Measurements from ENCODE around the gene STARD10. TPM values are rescaled to one million over a fixed set of nuclear protein-coding genes. Genes with fewer than 3 reads are reported as not detected.

Gene STARD10
- total and polyA plus RNA-seq, 2 of the 8 experiments (the other 6 are each of a cell fraction or from before 2014, with no cell fraction given) = 23.7 to 35.7 TPM

GRCh38 chr11:72724851-72725723, 68.8 kb downstream of the STARD10 start:
- ChIA-PET POLR2A (ENCODE audit: partially characterized antibody) (interaction anchor here (0.6 to 1.4 kb wide), 8 partner anchors 9 to 101 kb away, joined by 3 to 4 read pairs (median 3); partner anchors contain the start of gene STARD10), CTCF (ENCODE audit: partially characterized antibody) (interaction anchor here (0.6 to 7.5 kb wide), 55 partner anchors 9 to 1530 kb away, joined by 3 to 105 read pairs (median 5); partner anchors contain the start of genes ATG16L2 and STARD10)
- H3K4ac ChIP-seq (replicated peaks; ENCODE audit: insufficient read length, low read depth, low read length) = no peak overlapping the region
- no peak overlapping the region for H2BK120ac ChIP-seq (replicated peaks; ENCODE audit: low read depth, low read length)
- H3K56ac ChIP-seq (replicated peaks; ENCODE audit: insufficient read length, low read depth, low read length) = no peak overlapping the region
- H3K4me1 ChIP-seq (replicated peaks in 1 of 4; ENCODE audit: control insufficient read depth in 3 of 4, insufficient read depth in 4 of 4, low read length in 3 of 4) = peaks cover 0 to 9% (median 5%) of the 10 kb centered on the region in 4 experiments; a peak in 3 of 7 replicates
- H3K27ac ChIP-seq (ENCODE audit: low read depth, low read length) = no peak overlapping the region
- H3K4me3 ChIP-seq (ENCODE audit: extremely low read depth in 1 of 4, insufficient read depth in 2 of 4, low read depth in 3 of 4, low read length in 4 of 4) = no peak overlapping the region
- H4K20me1 ChIP-seq (replicated peaks in 1 of 2; ENCODE audit: control insufficient read depth in 1 of 2, insufficient read depth in 2 of 2, low read length in 2 of 2) = peaks cover 10 to 15% of the 10 kb centered on the region in 2 experiments
- DNase-seq (ENCODE audit: low read depth in 1 of 2, low spot score in 2 of 2) (peak in 1 of 2 experiments; percentile 89), FAIRE-seq (no peak)
- peaks cover 0 to 9% (median 0%) of the 10 kb centered on the region in 4 experiments; a peak in 4 of 8 replicates for H3K36me3 ChIP-seq (ENCODE audit: control insufficient read depth in 2 of 4, insufficient read depth in 4 of 4, low read length in 3 of 4)
- H2BK15ac ChIP-seq (ENCODE audit: low read length) = no peak overlapping the region
- no peak overlapping the region for H3K18ac ChIP-seq (ENCODE audit: extremely low read depth, low read length)
- H3K23ac ChIP-seq (ENCODE audit: insufficient read length) = no peak overlapping the region
- WGBS, 2 experiments (ENCODE audit: extremely low coverage in 1 of 2, insufficient coverage in 1 of 2, insufficient read length in 1 of 2, insufficient replicate concordance in 2 of 2, low coverage in 1 of 2, low lambda C conversion rate in 2 of 2, missing lambda C conversion rate in 1 of 2) = 71% methylated on average over 8 of the region's 9 CpGs; no CpG with 5 or more reads in 1 of the 2 experiments
- no peak overlapping the region for H2BK12ac ChIP-seq (ENCODE audit: low read depth, low read length)
- H3K14ac ChIP-seq (ENCODE audit: insufficient read length) = no peak overlapping the region
- H4K8ac ChIP-seq (ENCODE audit: extremely low read depth, insufficient read depth, low read length) = no peak overlapping the region
- no peak overlapping the region for H2BK20ac ChIP-seq (ENCODE audit: low read length)
- H3K23me2 ChIP-seq (ENCODE audit: low read depth, low read length) = no peaks in the 10 kb centered on the region
- peaks cover 0 to 38% of the 10 kb centered on the region in 2 experiments; a peak in 2 of 4 replicates for H3K79me2 ChIP-seq (ENCODE audit: control insufficient read depth in 1 of 2, insufficient read depth in 2 of 2, low read length in 2 of 2)
- H3K9ac ChIP-seq (replicated peaks in 1 of 4; ENCODE audit: extremely low read depth in 1 of 4, low read depth in 3 of 4, low read length in 3 of 4) = no peak overlapping the region
- H2BK5ac ChIP-seq (ENCODE audit: low read depth, low read length) = no peak overlapping the region
- peaks cover 9% of the 10 kb centered on the region; the same call in 1 of the 2 replicates for H3K79me1 ChIP-seq (ENCODE audit: low read depth, low read length)
- H3K9me3 ChIP-seq (ENCODE audit: insufficient read depth in 2 of 2, low read depth in 1 of 2, low read length in 1 of 2) = no peaks in the 10 kb centered on the region
- H2AK5ac ChIP-seq (ENCODE audit: low read depth, low read length) = no peak overlapping the region
- no peak overlapping the region for H4K91ac ChIP-seq (replicated peaks; ENCODE audit: insufficient read length, low read length)
- no peak overlapping the region for H2AFZ ChIP-seq (ENCODE audit: low read length)
- no peaks in the 10 kb centered on the region for H3K27me3 ChIP-seq (replicated peaks in 1 of 4; ENCODE audit: control insufficient read depth in 3 of 4, extremely low read depth in 1 of 4, insufficient read depth in 3 of 4, low read length in 3 of 4)
- H3K4me2 ChIP-seq (ENCODE audit: insufficient read depth in 1 of 2, low read depth in 2 of 2, low read length in 2 of 2) = no peak overlapping the region
- no peak overlapping the region for H4K5ac ChIP-seq (ENCODE audit: insufficient read length, low read depth, low read length)
- TF ChIP-seq RXRA (IDR thresholded peaks at IDR 0.05; ENCODE audit: insufficient read depth, low read depth, low read length) = no peak
- TF ChIP-seq CTCF (IDR thresholded peaks at IDR 0.05; ENCODE audit: control extremely low read depth in 1 of 3, insufficient read depth in 1 of 3, low read depth in 1 of 3, low read length in 3 of 3) = peak; percentile 66 to 92 (median 87)
- peak; percentile 53; the same call in 1 of the 2 replicates for TF ChIP-seq RFX5 (IDR thresholded peaks at IDR 0.05; ENCODE audit: borderline replicate concordance, low read depth, low read length)
- peak; percentile 80 for TF ChIP-seq JUND (IDR thresholded peaks at IDR 0.05; ENCODE audit: low read length)
- TF ChIP-seq ATF2 (IDR thresholded peaks at IDR 0.05; ENCODE audit: low read length) = 0 out of 2 replicates have a peak, but pooled peaks have one; percentile 61
- TF ChIP-seq KDM5A (IDR thresholded peaks at IDR 0.05; ENCODE audit: low read length) = 0 out of 2 replicates have a peak, but pooled peaks have one; percentile 23

Data from H1 (cell line).